ENCODE data around the gene KIAA1671. TPM values are rescaled to one million over a fixed set of nuclear protein-coding genes. Genes with fewer than 3 reads are reported as not detected.

Gene KIAA1671
- total and polyA plus RNA-seq, 2 of the 13 experiments (the other 11 are each of a cell fraction or from before 2014, with no cell fraction given) = 13.5 to 13.6 TPM

DNA sequence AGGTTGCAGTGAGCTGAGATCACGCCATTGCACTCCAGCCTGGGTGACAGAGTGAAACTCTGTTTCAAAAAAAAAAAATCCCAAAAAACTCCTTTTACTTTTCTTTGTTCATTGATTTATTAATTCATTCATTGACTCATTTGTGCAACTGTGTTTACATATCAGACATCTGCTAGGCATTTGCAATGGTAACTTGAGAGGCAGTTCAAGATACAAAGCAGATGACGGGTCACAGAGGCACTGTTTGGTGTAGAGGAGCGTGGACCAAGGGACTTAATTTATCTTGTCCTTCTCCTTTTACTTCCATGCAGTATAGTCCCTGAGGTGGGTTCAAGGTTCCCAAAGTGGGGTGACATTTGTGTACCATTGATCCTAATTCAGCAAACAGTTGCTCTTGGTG lies 71.4 kb downstream of the KIAA1671 start:
- H4K20me1 ChIP-seq (ENCODE audit: insufficient read depth, low read length) = no peaks in the 10 kb centered on the region
- H3K4me3 ChIP-seq (replicated peaks in 1 of 3; ENCODE audit: insufficient read depth in 1 of 3, low read depth in 2 of 3, low read length in 3 of 3) = no peak overlapping the region
- FAIRE-seq (no peak), DNase-seq (ENCODE audit: low spot score) (no peak), ATAC-seq (no peak)
- H3K79me2 ChIP-seq (ENCODE audit: insufficient read depth, low read length) = no peaks in the 10 kb centered on the region
- intact Hi-C loops (cut with micrococcal nuclease; ENCODE audit: unreplicated experiment) = no loop called here
- POLR2A ChIA-PET = interaction anchor here (0.9 kb wide), 1 partner anchor 129 kb away, joined by 3 read pairs; no protein-coding TSS in a partner anchor
- no peak overlapping the region for H3K4me2 ChIP-seq (ENCODE audit: low read depth, low read length)
- H3K27me3 ChIP-seq (ENCODE audit: control insufficient read depth in 1 of 2, insufficient read depth in 2 of 2, low read length in 2 of 2) = no peaks in the 10 kb centered on the region
- H3K27ac ChIP-seq (ENCODE audit: extremely low read length, insufficient read depth, low read length) = no peak overlapping the region
- TF ChIP-seq RBM22 (optimal IDR thresholded peaks at IDR 0.05; ENCODE audit: low read length) (no peak), GLI4 (CRISPR knock-in tag; IDR thresholded peaks at IDR 0.05; ENCODE audit: borderline replicate concordance) (no peak), ZNF34 (CRISPR knock-in tag; IDR thresholded peaks at IDR 0.05; ENCODE audit: borderline replicate concordance) (no peak), TBP (CRISPR knock-in tag; IDR thresholded peaks at IDR 0.05) (no peak), NRL (CRISPR knock-in tag; IDR thresholded peaks at IDR 0.05; ENCODE audit: borderline replicate concordance) (no peak), NCOA5 (CRISPR knock-in tag; IDR thresholded peaks at IDR 0.05) (no peak), PHF21A (CRISPR knock-in tag; IDR thresholded peaks at IDR 0.05) (no peak), ZNF878 (CRISPR knock-in tag; IDR thresholded peaks at IDR 0.05) (no peak)
- TF ChIP-seq, protein P1, sequence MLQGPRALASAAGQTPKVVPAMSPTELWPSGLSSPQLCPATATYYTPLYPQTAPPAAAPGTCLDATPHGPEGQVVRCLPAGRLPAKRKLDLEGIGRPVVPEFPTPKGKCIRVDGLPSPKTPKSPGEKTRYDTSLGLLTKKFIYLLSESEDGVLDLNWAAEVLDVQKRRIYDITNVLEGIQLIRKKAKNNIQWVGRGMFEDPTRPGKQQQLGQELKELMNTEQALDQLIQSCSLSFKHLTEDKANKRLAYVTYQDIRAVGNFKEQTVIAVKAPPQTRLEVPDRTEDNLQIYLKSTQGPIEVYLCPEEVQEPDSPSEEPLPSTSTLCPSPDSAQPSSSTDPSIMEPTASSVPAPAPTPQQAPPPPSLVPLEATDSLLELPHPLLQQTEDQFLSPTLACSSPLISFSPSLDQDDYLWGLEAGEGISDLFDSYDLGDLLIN (CRISPR knock-in tag; IDR thresholded peaks at IDR 0.05; ENCODE audit: borderline replicate concordance) = no peak
- TF ChIP-seq, protein P2, sequence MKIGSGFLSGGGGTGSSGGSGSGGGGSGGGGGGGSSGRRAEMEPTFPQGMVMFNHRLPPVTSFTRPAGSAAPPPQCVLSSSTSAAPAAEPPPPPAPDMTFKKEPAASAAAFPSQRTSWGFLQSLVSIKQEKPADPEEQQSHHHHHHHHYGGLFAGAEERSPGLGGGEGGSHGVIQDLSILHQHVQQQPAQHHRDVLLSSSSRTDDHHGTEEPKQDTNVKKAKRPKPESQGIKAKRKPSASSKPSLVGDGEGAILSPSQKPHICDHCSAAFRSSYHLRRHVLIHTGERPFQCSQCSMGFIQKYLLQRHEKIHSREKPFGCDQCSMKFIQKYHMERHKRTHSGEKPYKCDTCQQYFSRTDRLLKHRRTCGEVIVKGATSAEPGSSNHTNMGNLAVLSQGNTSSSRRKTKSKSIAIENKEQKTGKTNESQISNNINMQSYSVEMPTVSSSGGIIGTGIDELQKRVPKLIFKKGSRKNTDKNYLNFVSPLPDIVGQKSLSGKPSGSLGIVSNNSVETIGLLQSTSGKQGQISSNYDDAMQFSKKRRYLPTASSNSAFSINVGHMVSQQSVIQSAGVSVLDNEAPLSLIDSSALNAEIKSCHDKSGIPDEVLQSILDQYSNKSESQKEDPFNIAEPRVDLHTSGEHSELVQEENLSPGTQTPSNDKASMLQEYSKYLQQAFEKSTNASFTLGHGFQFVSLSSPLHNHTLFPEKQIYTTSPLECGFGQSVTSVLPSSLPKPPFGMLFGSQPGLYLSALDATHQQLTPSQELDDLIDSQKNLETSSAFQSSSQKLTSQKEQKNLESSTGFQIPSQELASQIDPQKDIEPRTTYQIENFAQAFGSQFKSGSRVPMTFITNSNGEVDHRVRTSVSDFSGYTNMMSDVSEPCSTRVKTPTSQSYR (CRISPR knock-in tag; IDR thresholded peaks at IDR 0.05; ENCODE audit: borderline replicate concordance) = no peak
- TF ChIP-seq, protein P3, sequence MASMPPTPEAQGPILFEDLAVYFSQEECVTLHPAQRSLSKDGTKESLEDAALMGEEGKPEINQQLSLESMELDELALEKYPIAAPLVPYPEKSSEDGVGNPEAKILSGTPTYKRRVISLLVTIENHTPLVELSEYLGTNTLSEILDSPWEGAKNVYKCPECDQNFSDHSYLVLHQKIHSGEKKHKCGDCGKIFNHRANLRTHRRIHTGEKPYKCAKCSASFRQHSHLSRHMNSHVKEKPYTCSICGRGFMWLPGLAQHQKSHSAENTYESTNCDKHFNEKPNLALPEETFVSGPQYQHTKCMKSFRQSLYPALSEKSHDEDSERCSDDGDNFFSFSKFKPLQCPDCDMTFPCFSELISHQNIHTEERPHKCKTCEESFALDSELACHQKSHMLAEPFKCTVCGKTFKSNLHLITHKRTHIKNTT (CRISPR knock-in tag; IDR thresholded peaks at IDR 0.05) = no peak
- TF ChIP-seq, protein P4, sequence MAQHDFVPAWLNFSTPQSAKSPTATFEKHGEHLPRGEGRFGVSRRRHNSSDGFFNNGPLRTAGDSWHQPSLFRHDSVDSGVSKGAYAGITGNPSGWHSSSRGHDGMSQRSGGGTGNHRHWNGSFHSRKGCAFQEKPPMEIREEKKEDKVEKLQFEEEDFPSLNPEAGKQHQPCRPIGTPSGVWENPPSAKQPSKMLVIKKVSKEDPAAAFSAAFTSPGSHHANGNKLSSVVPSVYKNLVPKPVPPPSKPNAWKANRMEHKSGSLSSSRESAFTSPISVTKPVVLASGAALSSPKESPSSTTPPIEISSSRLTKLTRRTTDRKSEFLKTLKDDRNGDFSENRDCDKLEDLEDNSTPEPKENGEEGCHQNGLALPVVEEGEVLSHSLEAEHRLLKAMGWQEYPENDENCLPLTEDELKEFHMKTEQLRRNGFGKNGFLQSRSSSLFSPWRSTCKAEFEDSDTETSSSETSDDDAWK (CRISPR knock-in tag; IDR thresholded peaks at IDR 0.05) = no peak
- TF ChIP-seq, protein P5, sequence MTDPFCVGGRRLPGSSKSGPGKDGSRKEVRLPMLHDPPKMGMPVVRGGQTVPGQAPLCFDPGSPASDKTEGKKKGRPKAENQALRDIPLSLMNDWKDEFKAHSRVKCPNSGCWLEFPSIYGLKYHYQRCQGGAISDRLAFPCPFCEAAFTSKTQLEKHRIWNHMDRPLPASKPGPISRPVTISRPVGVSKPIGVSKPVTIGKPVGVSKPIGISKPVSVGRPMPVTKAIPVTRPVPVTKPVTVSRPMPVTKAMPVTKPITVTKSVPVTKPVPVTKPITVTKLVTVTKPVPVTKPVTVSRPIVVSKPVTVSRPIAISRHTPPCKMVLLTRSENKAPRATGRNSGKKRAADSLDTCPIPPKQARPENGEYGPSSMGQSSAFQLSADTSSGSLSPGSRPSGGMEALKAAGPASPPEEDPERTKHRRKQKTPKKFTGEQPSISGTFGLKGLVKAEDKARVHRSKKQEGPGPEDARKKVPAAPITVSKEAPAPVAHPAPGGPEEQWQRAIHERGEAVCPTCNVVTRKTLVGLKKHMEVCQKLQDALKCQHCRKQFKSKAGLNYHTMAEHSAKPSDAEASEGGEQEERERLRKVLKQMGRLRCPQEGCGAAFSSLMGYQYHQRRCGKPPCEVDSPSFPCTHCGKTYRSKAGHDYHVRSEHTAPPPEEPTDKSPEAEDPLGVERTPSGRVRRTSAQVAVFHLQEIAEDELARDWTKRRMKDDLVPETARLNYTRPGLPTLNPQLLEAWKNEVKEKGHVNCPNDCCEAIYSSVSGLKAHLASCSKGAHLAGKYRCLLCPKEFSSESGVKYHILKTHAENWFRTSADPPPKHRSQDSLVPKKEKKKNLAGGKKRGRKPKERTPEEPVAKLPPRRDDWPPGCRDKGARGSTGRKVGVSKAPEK (CRISPR knock-in tag; IDR thresholded peaks at IDR 0.05; ENCODE audit: borderline replicate concordance) = no peak
- peaks cover 0 to 3% of the 10 kb centered on the region in 2 experiments; a peak in 2 of 5 replicates for H3K36me3 ChIP-seq (replicated peaks in 1 of 2; ENCODE audit: control insufficient read depth in 1 of 2, insufficient read depth in 2 of 2, low read length in 2 of 2)
- WGBS (ENCODE audit: low lambda C conversion rate) = 97% methylated on average over 3 of the region's 3 CpGs
- in situ Hi-C loops (cut with HindIII; ENCODE audit: extremely low pct_ligation_motif_present, low pct_unique_long_range_greater_than_20kb) = no loop called here
- no peak overlapping the region for H2AFZ ChIP-seq (ENCODE audit: low read length)
- no peak overlapping the region for H3K9ac ChIP-seq (ENCODE audit: insufficient read depth, low read depth, low read length)
- CTCF ChIA-PET (ENCODE audit: low intra/inter-chr PET ratio, low total read pairs) = no interaction called here
- BruUV-seq (replicated peaks) = no TSS peak
- H3K4me1 ChIP-seq (ENCODE audit: insufficient read depth, low read length) = peaks cover 38% of the 10 kb centered on the region
- H3K9me3 ChIP-seq (ENCODE audit: low read length) = no peaks in the 10 kb centered on the region
